Left cardiac atrium (tissue), 2 donors: ENCODE results near the gene TMEM238. TPM values are rescaled to one million over a fixed set of nuclear protein-coding genes. Genes with fewer than 3 reads are reported as not detected.

Experiments used
- total RNA-seq, 2 donors: library from RNA; stranded (reverse); fragmentation: NEBNext Ultra II Directional; extraction: Animal tissue kit (Norgen Biotek cat#: 25700); gene quantifications; one replicate each; pipeline ENCODE4 v1.2.1, GENCODE V29; 2021
- donor health status: DM: no; HTN: yes; CAD: no; lungs with severe emphysema.
- donor health status: DM: yes; HTN: yes; CAD: no.

TMEM238 gene
- total RNA-seq, 2 donors from 2014 or later: 0.84 to 0.97 TPM

Other genes starting within 250 kb of the TMEM238 start
- 10 to 100 TPM; 13.7 to 25.6 TPM for gene TNNT1, start 235.1 kb downstream of the TMEM238 start, total RNA-seq
- 1,000 to 10,000 TPM; 1,897 to 2,132 TPM for gene TNNI3, start 226.6 kb downstream of the TMEM238 start, total RNA-seq
- gene DNAAF3, start 217.7 kb downstream of the TMEM238 start, total RNA-seq: 1 to 10 TPM in 1 of 2 donors, under 1 TPM in 1; 0.41 to 1.1 TPM
- not detected for gene SYT5, start 204.0 kb downstream of the TMEM238 start, total RNA-seq
- 1 to 10 TPM in 1 of 2 donors, under 1 TPM in 1; 0.74 to 1.5 TPM for gene PTPRH, start 174.8 kb downstream of the TMEM238 start, total RNA-seq
- 1 to 10 TPM; 1.2 to 1.4 TPM for gene TMEM86B, start 155.5 kb downstream of the TMEM238 start, total RNA-seq
- 10 to 100 TPM; 37.8 to 42.4 TPM for gene PPP6R1, start 125.3 kb downstream of the TMEM238 start, total RNA-seq
- gene HSPBP1, start 104.2 kb downstream of the TMEM238 start, total RNA-seq: 10 to 100 TPM; 26.4 to 35.8 TPM
- 10 to 100 TPM in 1 of 2 donors, 1 to 10 TPM in 1; 9.1 to 19.5 TPM for gene BRSK1, start 100.3 kb downstream of the TMEM238 start, total RNA-seq
- gene TMEM150B, start 59.0 kb downstream of the TMEM238 start, total RNA-seq: 1 to 10 TPM; 3.1 to 3.6 TPM
- gene KMT5C, start 44.4 kb downstream of the TMEM238 start, total RNA-seq: 1 to 10 TPM; 6.7 to 6.9 TPM
- not detected for gene COX6B2, start 29.6 kb downstream of the TMEM238 start, total RNA-seq
- gene GARIN5B, start 21.0 kb downstream of the TMEM238 start, total RNA-seq: not detected
- gene IL11, start 13.8 kb downstream of the TMEM238 start, total RNA-seq: not detected
- not detected for gene TMEM190, start 7.5 kb downstream of the TMEM238 start, total RNA-seq
- 100 to 1,000 TPM; 789 to 866 TPM for gene RPL28, start 1.6 kb upstream of the TMEM238 start, total RNA-seq
- 10 to 100 TPM; 18.1 to 29.9 TPM for gene UBE2S, start 23.5 kb upstream of the TMEM238 start, total RNA-seq
- not detected for gene SHISA7, start 59.0 kb upstream of the TMEM238 start, total RNA-seq
- 10 to 100 TPM; 58.4 to 60.5 TPM for gene ISOC2, start 77.3 kb upstream of the TMEM238 start, total RNA-seq
- gene C19orf85, start 80.5 kb upstream of the TMEM238 start, total RNA-seq: not detected
- gene ZNF628, start 92.3 kb upstream of the TMEM238 start, total RNA-seq: 1 to 10 TPM; 5.3 to 9.0 TPM
- 10 to 100 TPM in 1 of 2 donors, 1 to 10 TPM in 1; 9.2 to 13.7 TPM for gene NAT14, start 100.9 kb upstream of the TMEM238 start, total RNA-seq
- gene SSC5D, start 104.1 kb upstream of the TMEM238 start, total RNA-seq: 1 to 10 TPM; 5.7 to 6.7 TPM
- 100 to 1,000 TPM; 151 to 181 TPM for gene SBK2, start 152.8 kb upstream of the TMEM238 start, total RNA-seq
- 10 to 100 TPM; 55.3 to 62.7 TPM for gene SBK3, start 161.3 kb upstream of the TMEM238 start, total RNA-seq
- gene ZNF579, start 196.6 kb upstream of the TMEM238 start, total RNA-seq: 10 to 100 TPM; 10.8 to 12.7 TPM
- 10 to 100 TPM; 14.5 to 17.0 TPM for gene FIZ1, start 215.2 kb upstream of the TMEM238 start, total RNA-seq
- gene ZNF524, start 216.0 kb upstream of the TMEM238 start, total RNA-seq: 10 to 100 TPM; 14.1 to 18.7 TPM
- gene ZNF865, start 221.4 kb upstream of the TMEM238 start, total RNA-seq: 10 to 100 TPM; 16.2 to 20.2 TPM
- 10 to 100 TPM; 11.1 to 11.7 TPM for gene ZNF784, start 240.3 kb upstream of the TMEM238 start, total RNA-seq